ENCODE data around the gene CFAP68.

Gene CFAP68

GRCh38 chr11:111934306-111934705, 55.0 kb downstream of the CFAP68 start:
- no peak for DNase-seq (ENCODE audit: insufficient read length, low spot score)
- FAIRE-seq = no peak
- no peak for TF ChIP-seq CTCF (IDR thresholded peaks at IDR 0.05; ENCODE audit: insufficient read depth, missing control alignments)

All from D721Med (cell line).